GM19328 (cell line): ENCODE data around the gene LIPE.

Experiments
- ATAC-seq: cut with Tn5 transposase; IDR thresholded peaks from one replicate; pipeline ENCODE4 v1.9.1; 2021; ENCODE audit warnings: mild to moderate bottlenecking, moderate library complexity; ENCODE audit not compliant: unreplicated experiment

The LIPE gene

GRCh38 chr19:42386974-42387707 is 40.0 kb downstream of the LIPE start:
- no peak for ATAC-seq

- no peak for ATAC-seq
Observed at GRCh38 chr19:42380155-42380554, 47.0 kb downstream of the LIPE start.

- no peak for ATAC-seq
Observed at GRCh38 chr19:42378225-42379215, 48.7 kb downstream of the LIPE start.

- ATAC-seq: no peak
Observed at GRCh38 chr19:42376177-42376555, 51.0 kb downstream of the LIPE start.

- ATAC-seq: no peak
Observed at GRCh38 chr19:42375415-42376176, 51.6 kb downstream of the LIPE start.

- ATAC-seq: no peak
Observed at GRCh38 chr19:42374826-42375376, 52.3 kb downstream of the LIPE start.

GRCh38 chr19:42370626-42371175 is 56.5 kb downstream of the LIPE start:
- no peak for ATAC-seq

- no peak for ATAC-seq
Observed at GRCh38 chr19:42370068-42370520, 57.1 kb downstream of the LIPE start.

- ATAC-seq: no peak
Observed at GRCh38 chr19:42369433-42370067, 57.6 kb downstream of the LIPE start.

- ATAC-seq: no peak
Observed at GRCh38 chr19:42368765-42369164, 58.4 kb downstream of the LIPE start.

GRCh38 chr19:42368360-42368759 is 58.8 kb downstream of the LIPE start:
- no peak for ATAC-seq

GRCh38 chr19:42367929-42368328 is 59.3 kb downstream of the LIPE start:
- no peak for ATAC-seq

- no peak for ATAC-seq
Observed at GRCh38 chr19:42366673-42367072, 60.5 kb downstream of the LIPE start.

- ATAC-seq: no peak
Observed at GRCh38 chr19:42363614-42364346, 63.4 kb downstream of the LIPE start.

GRCh38 chr19:42362891-42363440 is 64.2 kb downstream of the LIPE start:
- no peak for ATAC-seq

GRCh38 chr19:42362342-42362741 is 64.8 kb downstream of the LIPE start:
- no peak for ATAC-seq

- ATAC-seq: no peak
Observed at GRCh38 chr19:42361545-42361910, 65.7 kb downstream of the LIPE start.

GRCh38 chr19:42360787-42361544 is 66.2 kb downstream of the LIPE start:
- no peak for ATAC-seq
